NCI-H82 treated with DMSO at 0.1 percent for 48 hours (cell line): ENCODE data around the gene STK39.

Experiments used
- DNase-seq: peaks from one replicate; lab custom pipeline; 2025; ENCODE audit not compliant: unreplicated experiment; lab: John Stamatoyannopoulos, UW

STK39 gene

GRCh38 chr2:167964650-167965413 is 282.6 kb downstream of the STK39 start:
- peak; percentile 32 for DNase-seq

GRCh38 chr2:167963899-167964649 is 283.3 kb downstream of the STK39 start:
- DNase-seq, result no peak

DNA sequence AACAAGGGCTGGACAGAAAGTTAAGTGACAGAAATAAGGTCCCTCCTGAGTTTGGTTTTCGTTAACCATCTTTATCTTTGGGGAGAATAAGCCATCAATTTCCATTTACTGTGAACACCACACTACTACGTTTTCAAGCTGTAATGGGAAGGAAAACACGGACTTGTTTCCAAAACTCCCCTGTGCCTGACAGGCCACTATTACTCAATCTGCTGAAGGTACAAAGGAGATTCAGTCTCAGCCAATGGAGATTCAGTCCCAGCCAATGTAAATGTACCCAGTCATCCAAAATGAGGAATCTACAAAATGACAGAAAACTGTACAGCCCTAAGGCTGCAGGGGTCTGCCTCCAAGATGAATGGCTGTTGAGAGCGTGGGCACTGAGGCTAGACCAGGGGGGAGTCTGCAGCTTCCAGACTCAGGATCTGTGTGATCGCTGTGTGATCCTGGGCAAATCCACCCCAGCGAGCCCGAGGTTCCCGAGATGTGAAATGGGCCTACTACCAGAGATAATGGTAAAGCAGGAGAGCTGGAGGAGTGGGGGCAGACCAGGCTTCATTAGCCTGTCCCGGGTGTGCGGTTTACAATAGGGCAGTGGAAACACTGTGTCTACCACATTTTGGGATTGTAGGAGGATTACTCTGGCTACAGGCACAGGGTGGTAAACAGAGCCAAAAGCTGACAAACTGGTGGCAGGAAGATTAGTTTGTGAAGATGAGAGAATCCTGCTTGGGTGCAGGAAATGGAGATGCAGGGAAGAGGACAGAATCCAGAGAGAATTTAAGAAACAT is 284.8 kb downstream of the STK39 start:
- no peak for DNase-seq

DNA sequence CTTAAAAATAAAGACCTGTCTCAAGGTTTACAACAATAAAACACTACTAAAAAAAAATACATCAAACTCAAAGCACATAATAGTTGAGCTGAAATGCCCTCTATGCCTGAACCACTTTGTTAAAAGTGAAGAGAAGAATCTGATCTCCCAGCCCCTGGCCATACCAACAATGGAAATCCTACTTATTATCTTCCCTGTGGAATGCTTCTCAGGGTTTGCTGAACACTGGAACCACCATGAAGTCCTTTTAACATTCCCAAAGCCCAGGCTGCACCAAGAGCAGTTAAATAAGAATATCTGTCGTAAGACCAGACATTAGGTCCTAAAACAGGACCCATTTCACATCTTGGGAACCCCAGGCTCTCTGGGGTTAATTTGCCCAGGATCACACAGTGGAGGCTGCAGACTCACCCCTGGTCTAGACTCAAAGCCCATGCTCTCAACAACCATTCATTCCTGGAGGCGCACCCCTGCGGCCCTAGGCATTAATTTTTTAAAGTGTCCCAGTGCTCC is 285.8 kb downstream of the STK39 start:
- DNase-seq, result no peak

GRCh38 chr2:167960089-167960747 is 287.2 kb downstream of the STK39 start:
- DNase-seq, result no peak

- DNase-seq, result no peak
Observed at GRCh38 chr2:167957662-167958061, 289.7 kb downstream of the STK39 start.

DNA sequence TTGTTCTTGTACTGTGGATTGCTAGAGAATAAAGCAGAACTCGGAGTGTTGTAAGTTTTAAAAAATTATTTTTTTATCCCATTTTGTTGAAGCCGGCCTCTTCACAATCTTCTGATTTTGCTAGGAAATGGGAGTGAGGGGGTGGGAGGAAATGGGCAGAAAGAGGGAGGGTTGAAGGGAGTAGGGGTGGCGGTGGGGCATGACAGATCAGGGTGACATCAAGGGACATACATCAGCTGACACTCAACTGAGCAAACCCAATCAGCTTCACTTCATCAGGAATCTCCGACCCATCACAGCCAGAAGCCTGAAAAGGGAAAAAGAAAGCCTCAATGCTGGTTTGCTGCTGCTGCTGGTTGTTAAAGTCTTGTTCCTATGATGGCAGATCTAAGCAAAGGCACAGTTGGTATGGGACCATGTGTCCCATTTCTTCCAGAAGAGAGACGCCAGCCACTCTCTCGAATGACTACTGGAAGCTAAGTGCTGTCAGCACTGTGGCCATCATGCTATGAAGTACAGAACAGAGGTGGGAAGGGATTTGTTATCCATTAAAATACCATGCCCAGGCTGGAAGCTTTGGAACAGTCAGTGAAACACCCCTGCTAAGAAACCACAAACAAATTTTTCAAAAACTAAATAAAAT is 292.0 kb downstream of the STK39 start:
- no peak for DNase-seq

DNA sequence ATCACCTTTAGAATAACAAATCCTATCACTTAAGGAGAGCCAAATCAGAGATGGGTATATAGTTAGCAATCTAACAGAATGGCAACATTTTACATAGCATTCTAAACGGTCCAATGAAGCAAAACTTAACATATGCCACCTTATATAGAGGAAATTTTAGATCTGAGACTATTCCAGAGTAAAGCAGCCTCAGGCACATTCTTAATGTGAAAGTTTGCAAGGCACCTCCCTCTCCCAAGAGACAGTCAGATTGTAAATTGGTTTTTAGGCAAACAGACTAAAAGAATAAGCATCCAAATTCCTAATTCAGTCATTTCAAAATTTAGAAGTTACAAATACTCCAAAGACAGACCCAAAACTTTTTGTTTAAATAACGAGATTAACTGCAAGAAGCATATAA is 292.9 kb downstream of the STK39 start:
- DNase-seq, result no peak

DNA sequence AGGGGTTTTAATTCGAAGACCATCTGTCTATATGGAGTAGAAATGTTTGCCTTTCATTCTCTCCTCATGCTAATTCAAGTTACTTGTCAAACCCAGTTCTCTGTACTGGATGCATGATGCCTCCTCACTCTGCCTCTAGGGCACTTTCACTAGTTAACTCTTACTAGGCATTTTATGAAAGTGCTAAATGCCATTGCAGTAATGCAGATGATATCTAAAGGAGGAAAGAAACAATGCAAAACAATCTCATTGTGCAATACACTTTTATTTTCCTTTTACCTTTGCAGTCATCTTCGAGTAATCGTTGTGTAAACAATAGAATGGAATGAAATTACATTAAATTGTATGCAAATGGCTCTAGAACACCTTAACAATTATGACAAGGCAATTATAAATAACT is 293.6 kb downstream of the STK39 start:
- DNase-seq, result no peak

DNA sequence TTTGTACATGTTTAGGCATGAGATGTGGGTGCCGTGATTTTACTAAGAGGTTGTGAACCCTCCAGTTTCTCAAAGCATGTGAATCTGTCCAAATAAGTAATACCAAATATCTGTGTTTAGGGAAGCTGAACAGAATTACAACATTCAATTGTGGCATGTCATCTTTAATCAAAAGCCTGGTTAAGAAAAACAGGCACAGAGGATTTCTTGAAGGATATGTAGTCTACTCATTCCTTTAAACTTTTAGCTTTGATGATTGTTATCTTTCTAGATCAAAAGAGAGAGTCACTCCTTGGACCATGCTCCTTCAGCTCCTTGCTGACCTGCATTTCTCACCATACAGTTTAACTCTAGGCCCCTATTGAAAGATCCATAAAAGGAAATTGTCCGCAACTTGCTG is 296.8 kb downstream of the STK39 start:
- DNase-seq, result no peak

GRCh38 chr2:167946441-167946841 is 301.0 kb downstream of the STK39 start:
- DNase-seq, result no peak

GRCh38 chr2:167945660-167946368 is 301.6 kb downstream of the STK39 start:
- DNase-seq, result no peak

DNA sequence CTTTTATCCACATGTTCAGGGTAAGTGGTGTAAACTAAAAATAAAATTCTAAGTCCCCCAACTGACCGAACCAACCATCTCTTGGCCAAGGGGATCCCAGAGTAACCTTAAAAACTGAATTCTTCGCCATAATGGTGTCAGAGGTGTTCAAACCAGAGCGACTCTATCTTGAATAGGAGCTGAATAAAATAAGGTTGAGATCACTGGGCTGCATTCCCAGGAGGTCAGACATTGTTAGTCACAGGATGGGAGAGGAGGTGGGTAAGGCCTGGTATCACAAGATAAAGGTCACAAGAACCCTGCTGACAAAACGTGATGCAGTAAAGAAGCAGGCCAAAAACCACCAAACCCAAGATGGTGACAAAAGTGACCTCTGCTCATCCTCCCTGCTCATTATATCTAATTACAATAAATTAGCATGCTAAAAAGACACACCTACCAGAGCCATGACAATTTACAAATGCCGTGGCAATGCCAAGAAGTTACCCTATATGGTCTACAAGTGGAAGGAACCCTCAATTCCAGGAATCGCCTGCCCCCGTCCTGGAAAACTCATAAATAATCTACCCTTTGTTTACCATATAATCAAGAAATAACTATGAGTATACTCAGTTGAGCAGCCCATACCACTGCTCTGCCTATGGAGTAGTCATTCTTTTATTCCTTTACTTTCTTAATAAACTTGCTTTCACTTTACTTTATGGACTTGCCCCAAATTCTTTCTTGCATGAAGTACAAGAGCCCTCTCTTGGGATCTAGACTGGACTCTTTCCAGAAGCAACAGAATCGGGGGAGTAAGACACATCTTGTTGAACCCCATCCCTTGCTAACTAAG is 302.4 kb downstream of the STK39 start:
- DNase-seq, result no peak

DNA sequence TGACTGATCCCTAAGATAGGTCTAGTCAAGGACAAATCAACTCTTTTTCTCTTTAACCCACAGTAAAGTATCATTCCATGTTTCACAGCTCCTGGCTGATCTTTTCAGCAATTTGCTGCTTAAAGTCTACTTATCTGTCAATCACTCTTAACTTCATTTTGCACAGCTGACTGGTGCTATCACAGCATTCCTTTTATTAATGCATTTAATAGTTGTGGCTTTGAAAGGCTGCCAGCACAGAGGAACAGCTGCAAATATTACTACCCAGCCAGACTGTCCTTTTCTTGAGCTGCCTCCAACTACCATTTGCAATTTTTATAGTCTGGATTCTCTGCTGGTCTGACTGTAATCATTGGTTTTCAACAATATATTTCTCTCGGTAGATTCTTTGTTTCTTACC is 303.5 kb downstream of the STK39 start:
- peak; percentile 60 for DNase-seq

DNA sequence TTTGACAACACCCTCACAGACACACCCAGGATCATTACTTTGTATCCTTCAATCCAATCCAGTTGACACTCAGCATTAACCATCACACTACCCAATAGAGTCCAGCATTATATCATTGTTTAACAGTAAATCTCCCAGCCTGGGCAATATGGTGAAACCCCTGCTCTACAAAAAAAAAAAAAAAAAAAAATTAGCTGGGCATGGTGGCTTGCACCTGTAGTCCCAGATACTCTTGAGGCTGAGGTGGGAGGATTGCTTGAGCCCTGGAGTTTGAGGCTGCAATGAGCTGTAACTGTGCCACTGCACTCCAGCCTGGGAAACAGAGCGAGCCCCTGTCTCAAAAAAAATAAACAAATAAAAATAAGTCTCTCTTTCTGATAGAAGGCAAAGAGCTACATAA is 304.0 kb downstream of the STK39 start:
- no peak for DNase-seq

- DNase-seq, result peak; percentile 86
Observed at GRCh38 chr2:167942366-167943081, 304.9 kb downstream of the STK39 start.

- no peak for DNase-seq
Observed at GRCh38 chr2:167941604-167942003, 305.8 kb downstream of the STK39 start.

DNA sequence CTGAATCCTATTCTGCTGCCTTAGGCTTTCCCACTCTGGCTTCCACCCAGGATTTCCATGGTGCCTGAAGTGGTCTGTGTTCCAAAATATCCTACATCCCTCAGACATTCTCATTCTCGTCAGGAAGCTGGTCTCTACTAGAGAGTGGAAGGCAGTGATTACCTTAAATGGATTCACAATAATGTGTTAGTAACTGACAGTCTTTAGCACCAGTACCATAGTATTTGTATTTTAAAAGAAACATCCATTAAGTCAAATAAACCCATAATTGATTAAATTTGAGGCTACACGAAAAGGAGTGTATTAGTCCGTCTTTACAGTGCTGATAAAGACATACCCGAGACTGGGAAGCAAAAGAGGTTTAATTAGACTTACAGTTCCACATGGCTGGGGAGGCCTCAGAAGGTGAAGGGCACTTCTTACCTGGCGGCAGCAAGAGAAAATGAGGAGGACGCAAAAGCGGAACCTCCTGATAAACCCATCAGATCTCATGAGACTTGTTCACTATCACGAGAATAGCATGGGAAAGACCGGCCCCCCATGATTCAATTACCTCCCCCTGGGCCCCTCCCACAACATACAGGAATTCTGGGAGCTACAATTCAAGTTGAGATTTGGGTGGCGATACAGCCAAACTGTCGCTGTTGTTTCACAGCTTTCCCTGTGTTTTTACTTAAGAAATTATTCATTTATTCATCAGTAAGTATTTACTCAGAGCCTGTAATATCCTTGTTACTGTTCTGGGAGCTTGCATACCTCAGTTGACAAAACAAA is 306.5 kb downstream of the STK39 start:
- no peak for DNase-seq
